ENCODE data around the gene DGKZ. TPM values are rescaled to one million over a fixed set of nuclear protein-coding genes. Genes with fewer than 3 reads are reported as not detected.
A peak's percentile ranks its signal among the peaks of the same experiment; 100 is the strongest.

Gene DGKZ
- total and polyA plus RNA-seq, 2 of the 13 experiments (the other 11 are each of a cell fraction or from before 2014, with no cell fraction given), result 15.8 to 20.7 TPM

- TF ChIP-seq, protein P1, sequence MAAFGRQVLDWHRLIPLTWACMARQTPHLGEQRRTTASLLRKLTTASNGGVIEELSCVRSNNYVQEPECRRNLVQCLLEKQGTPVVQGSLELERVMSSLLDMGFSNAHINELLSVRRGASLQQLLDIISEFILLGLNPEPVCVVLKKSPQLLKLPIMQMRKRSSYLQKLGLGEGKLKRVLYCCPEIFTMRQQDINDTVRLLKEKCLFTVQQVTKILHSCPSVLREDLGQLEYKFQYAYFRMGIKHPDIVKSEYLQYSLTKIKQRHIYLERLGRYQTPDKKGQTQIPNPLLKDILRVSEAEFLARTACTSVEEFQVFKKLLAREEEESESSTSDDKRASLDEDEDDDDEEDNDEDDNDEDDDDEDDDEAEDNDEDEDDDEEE (CRISPR knock-in tag; IDR thresholded peaks at IDR 0.05), result peak; percentile 97
- TF ChIP-seq DPF2 (CRISPR knock-in tag; IDR thresholded peaks at IDR 0.05; ENCODE audit: borderline replicate concordance, low read depth) (no peak), ZBTB3 (CRISPR knock-in tag; IDR thresholded peaks at IDR 0.05; ENCODE audit: borderline replicate concordance, low read depth) (peak; percentile 60; the same call in 1 of the 2 replicates), ZNF607 (CRISPR knock-in tag; IDR thresholded peaks at IDR 0.05; ENCODE audit: borderline replicate concordance) (peak; percentile 99), ZNF484 (CRISPR knock-in tag; IDR thresholded peaks at IDR 0.05; ENCODE audit: borderline replicate concordance, low read depth) (peak; percentile 75; the same call in 1 of the 2 replicates), HDAC2 (CRISPR knock-in tag; IDR thresholded peaks at IDR 0.05) (peak; percentile 97), ZBTB1 (CRISPR knock-in tag; IDR thresholded peaks at IDR 0.05; ENCODE audit: borderline replicate concordance) (0 out of 2 replicates have a peak, but pooled peaks have one; percentile 82), ZNF646 (CRISPR knock-in tag; IDR thresholded peaks at IDR 0.05) (no peak), DZIP1 (CRISPR knock-in tag; IDR thresholded peaks at IDR 0.05) (peak; percentile 90; the same call in 1 of the 2 replicates), ZUFSP (CRISPR knock-in tag; IDR thresholded peaks at IDR 0.05; ENCODE audit: borderline replicate concordance) (no peak), NCOA2 (CRISPR knock-in tag; IDR thresholded peaks at IDR 0.05) (peak; percentile 85)
- TF ChIP-seq, protein P2, sequence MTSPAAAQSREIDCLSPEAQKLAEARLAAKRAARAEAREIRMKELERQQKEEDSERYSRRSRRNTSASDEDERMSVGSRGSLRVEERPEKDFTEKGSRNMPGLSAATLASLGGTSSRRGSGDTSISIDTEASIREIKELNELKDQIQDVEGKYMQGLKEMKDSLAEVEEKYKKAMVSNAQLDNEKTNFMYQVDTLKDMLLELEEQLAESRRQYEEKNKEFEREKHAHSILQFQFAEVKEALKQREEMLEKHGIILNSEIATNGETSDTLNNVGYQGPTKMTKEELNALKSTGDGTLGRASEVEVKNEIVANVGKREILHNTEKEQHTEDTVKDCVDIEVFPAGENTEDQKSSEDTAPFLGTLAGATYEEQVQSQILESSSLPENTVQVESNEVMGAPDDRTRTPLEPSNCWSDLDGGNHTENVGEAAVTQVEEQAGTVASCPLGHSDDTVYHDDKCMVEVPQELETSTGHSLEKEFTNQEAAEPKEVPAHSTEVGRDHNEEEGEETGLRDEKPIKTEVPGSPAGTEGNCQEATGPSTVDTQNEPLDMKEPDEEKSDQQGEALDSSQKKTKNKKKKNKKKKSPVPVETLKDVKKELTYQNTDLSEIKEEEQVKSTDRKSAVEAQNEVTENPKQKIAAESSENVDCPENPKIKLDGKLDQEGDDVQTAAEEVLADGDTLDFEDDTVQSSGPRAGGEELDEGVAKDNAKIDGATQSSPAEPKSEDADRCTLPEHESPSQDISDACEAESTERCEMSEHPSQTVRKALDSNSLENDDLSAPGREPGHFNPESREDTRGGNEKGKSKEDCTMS (CRISPR knock-in tag; conservative IDR thresholded peaks at IDR 0.05), result peak; percentile 97; the same call in 1 of the 2 replicates
These were observed 45.4 kb downstream of the DGKZ start (continued) for GRCh38 chr11:46392421-46393230.

All from HepG2 (cell line).